Body of pancreas (tissue), 4 donors: ENCODE results near the gene SLC39A3. TPM values are rescaled to one million over a fixed set of nuclear protein-coding genes. Genes with fewer than 3 reads are reported as not detected.
A peak's percentile ranks its signal among the peaks of the same experiment; 100 is the strongest.

Experiments
- ATAC-seq: fragments of 150-250 bp; one replicate; pipeline ENCODE4 v1.9.1; 2016
- DNase-seq, 4 donors: peaks; one replicate each; pipeline ENCODE4 v3.0.0-alpha.2; 2019
- H3K27ac ChIP-seq, 4 donors: fragments of 200-600 bp; sonication (generic); 1 replicate in 3 of 4; 2 replicates in 1 of 4; pipeline versions ENCODE4 v1.5.1 to v1.6.1; 2016 to 2019; ENCODE audit warnings: mild to moderate bottlenecking in 1 of 4, mixed read lengths in 1 of 4, moderate library complexity in 1 of 4
- H3K27me3 ChIP-seq, 2 donors: fragments of 200-600 bp; sonication (generic); one replicate each; pipeline ENCODE4 v1.6.0; 2016; ENCODE audit warnings: mild to moderate bottlenecking in 1 of 2
- H3K36me3 ChIP-seq, 2 donors: fragments of 200-600 bp; sonication (generic); replicated peaks in 1 of 2; 2 replicates each; pipeline ENCODE4 v1.5.1; 2016; ENCODE audit warnings: low read depth in 2 of 2; ENCODE audit not compliant: insufficient read depth in 1 of 2
- H3K4me1 ChIP-seq: fragments of 200-600 bp; sonication (generic); one replicate; pipeline ENCODE4 v1.6.0; 2016
- H3K4me3 ChIP-seq, 2 donors: fragments of 200-600 bp; sonication (generic); 1 replicate in 1 of 2; 2 replicates in 1 of 2; pipeline ENCODE4 v1.5.1; 2016 to 2019
- H3K9me3 ChIP-seq, 3 donors: fragments of 200-600 bp; sonication (generic); 1 replicate in 2 of 3; 2 replicates in 1 of 3; pipeline ENCODE4 v1.5.1; 2016
- POLR2A ChIP-seq, 3 donors: fragments of 450-650 bp; IDR thresholded peaks; one replicate each; pipeline ENCODE4 v1.6.1; 2016; ENCODE audit warnings: antibody characterized with exemption in 3 of 3, mild to moderate bottlenecking in 2 of 3
- WGBS, 2 donors: methylation state at CpG; one replicate each; pipeline ENCODE4 v1.1.5; 2017; 5-methylcytosine and 5-hydroxymethylcytosine counted together
- intact Hi-C: fragments of 100-400 bp; cut with DNase I; formaldehyde crosslinking; loops from one replicate; pipeline ENCODE4 v1.15.1; 2023
- total RNA-seq, 2 donors: library from RNA; depleted of rRNA; stranded (reverse); fragments of >200 nt; gene quantifications; one replicate each; pipeline ENCODE4 v1.1.0, GENCODE V29; 2016
- TF ChIP-seq, protein P1 (sequence below), 7 experiments: fragments of 450-650 bp in 4 of 7; fragments of 200-600 bp in 3 of 7; sonication (generic) in 3 of 7; IDR thresholded peaks; one replicate each; pipeline ENCODE4 v1.5.1; 2016 to 2019; ENCODE audit warnings: antibody characterized with exemption in 7 of 7

The SLC39A3 gene
- total RNA-seq, 2 donors from 2014 or later, result 36.1 to 48.8 TPM

DNA sequence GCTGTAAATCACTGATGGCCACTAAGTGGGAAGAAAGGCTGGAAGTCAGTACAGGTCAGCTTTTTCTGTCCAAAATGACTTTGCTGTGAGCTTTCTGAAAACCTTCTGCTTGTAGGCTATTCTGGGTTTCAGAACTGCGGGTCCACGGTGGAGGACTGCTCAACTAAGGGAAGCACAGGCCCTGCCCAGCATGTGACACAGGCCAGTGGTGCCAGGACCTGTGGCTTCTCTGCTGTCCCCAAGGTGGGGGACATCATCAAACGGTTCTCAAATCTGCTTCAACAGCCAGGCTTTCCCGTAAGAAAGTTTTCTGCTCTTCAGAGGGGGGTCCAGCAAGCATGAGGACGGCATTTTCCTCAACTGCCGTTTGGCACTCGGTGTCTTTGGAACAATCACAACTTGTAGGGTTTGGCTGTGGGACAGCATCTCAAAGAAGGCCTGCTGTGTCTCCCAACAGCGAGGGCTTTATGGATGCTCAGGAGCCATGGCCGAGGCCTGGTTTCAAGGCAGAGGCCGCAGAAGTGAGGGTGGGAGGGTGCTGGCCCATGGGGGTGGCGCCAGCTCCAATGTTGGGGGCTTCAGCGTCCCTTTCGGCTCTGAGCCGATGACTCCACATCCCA lies 39.4 kb upstream of the SLC39A3 start:
- Histone ChIP-seq H3K36me3 (no peaks in the 10 kb centered on the region), H3K9me3 (no peaks in the 10 kb centered on the region), H3K4me1 (peaks cover 31% of the 10 kb centered on the region), H3K27ac (no peak overlapping the region), H3K27me3 (no peaks in the 10 kb centered on the region), H3K4me3 (no peak overlapping the region)
- no peak for ATAC-seq
- no peak for TF ChIP-seq POLR2A (IDR thresholded peaks at IDR 0.05)
- TF ChIP-seq, protein P1, sequence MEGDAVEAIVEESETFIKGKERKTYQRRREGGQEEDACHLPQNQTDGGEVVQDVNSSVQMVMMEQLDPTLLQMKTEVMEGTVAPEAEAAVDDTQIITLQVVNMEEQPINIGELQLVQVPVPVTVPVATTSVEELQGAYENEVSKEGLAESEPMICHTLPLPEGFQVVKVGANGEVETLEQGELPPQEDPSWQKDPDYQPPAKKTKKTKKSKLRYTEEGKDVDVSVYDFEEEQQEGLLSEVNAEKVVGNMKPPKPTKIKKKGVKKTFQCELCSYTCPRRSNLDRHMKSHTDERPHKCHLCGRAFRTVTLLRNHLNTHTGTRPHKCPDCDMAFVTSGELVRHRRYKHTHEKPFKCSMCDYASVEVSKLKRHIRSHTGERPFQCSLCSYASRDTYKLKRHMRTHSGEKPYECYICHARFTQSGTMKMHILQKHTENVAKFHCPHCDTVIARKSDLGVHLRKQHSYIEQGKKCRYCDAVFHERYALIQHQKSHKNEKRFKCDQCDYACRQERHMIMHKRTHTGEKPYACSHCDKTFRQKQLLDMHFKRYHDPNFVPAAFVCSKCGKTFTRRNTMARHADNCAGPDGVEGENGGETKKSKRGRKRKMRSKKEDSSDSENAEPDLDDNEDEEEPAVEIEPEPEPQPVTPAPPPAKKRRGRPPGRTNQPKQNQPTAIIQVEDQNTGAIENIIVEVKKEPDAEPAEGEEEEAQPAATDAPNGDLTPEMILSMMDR (IDR thresholded peaks at IDR 0.05), result no peak
- intact Hi-C loops, result no loop called here
- 69 to 77% methylated on average over 12 to 14 of the region's 14 CpGs for WGBS, 2 donors
- no peak for DNase-seq

DNA sequence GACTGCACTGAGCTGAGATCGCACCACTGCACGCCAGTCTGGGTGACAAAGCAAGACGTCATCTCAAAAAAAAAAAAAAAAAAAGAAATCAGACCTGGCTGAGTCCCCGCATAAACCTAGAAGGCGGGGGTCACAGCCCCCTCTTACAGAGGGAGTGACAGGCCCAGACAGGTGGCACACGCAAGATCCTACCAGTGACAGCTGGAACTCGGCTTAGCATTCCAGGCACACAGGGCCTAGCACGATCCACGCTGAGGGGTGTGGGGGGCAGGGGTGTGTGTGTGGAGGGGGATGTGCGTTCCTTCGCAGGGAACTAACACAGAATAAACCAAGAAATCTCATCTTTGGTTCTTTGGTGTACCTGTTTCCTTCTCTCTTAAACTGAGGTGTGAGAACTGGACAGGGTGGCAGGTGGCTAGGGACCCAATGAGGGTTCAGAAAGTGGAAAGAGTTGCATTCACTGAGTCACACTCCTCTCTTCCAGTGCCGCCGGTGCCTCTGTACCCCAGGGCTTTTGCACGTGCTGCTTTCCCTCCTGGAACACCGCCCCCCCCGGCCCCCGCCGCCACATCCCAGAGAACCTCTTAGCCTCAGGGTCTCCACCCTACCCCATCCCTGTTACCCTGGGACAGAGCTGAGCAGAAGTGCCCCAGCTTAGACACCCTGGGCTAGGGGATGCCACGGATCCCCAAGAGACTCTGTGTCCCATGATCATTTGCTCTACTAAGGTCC lies 38.3 kb upstream of the SLC39A3 start:
- Histone ChIP-seq H3K27me3 (no peaks in the 10 kb centered on the region), H3K36me3 (no peaks in the 10 kb centered on the region), H3K4me3 (no peak overlapping the region), H3K4me1 (peaks cover 23% of the 10 kb centered on the region), H3K27ac (no peak overlapping the region), H3K9me3 (no peaks in the 10 kb centered on the region)
- DNase-seq (no peak), ATAC-seq (no peak)
- intact Hi-C loops, result no loop called here
- WGBS, 2 donors, result 87 to 96% methylated on average over 13 to 19 of the region's 19 CpGs
- no peak for TF ChIP-seq POLR2A (IDR thresholded peaks at IDR 0.05)
- TF ChIP-seq, protein P1 (IDR thresholded peaks at IDR 0.05), result no peak

DNA sequence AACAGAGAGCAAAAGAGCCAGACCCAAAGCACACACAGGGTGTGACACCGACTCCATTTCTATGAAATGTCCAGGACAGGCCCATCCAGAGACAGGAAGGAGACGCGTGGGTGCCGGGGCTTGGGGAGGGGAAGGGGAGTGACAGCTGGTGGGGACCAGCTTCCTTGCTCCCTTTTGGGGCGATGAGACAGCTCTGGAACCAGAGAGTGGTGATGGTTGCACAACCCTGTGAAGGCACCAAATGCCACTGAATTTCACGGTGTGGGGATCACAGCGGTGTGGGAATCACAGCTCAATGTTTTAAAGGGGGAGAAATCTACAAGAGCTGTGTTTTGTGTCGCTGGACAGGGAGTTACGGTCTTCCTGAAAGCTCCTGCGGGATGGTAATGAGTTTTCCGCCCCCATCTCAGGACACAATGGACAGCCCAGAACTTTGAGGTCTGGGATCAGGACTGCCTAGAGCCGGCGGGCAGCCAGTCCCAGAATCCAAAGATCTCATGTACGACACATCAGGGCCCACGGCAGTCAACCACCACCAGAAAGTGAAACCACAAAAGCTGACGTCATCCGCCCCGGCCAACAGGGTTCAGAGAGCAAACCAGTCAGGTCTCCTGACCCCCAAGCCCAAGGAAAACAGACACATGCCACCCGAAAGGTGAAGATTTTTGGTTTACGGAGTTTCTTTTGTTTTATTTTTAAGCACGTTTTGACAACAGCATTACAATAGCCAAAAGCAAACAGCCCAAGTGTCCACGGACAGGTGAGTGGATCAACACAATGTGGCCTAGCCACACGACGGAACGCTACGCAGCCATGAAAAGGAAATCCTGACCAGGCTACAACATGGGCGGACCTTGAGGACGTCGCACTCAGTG lies 36.0 kb upstream of the SLC39A3 start:
- 74 to 86% methylated on average over 28 to 29 of the region's 29 CpGs for WGBS, 2 donors
- no peak overlapping the region for H3K4me3 ChIP-seq
- TF ChIP-seq POLR2A (IDR thresholded peaks at IDR 0.05), result no peak
- TF ChIP-seq, protein P1 (IDR thresholded peaks at IDR 0.05), result no peak
- no peaks in the 10 kb centered on the region for H3K9me3 ChIP-seq
- intact Hi-C loops, result no loop called here
- DNase-seq (peak in 3 of 4 donors; percentile 30 to 54 (median 40)), ATAC-seq (peak; percentile 19)
- peak overlapping the region in 2 of 4 donors; percentile 24 to 66 for H3K27ac ChIP-seq
- no peaks in the 10 kb centered on the region for H3K36me3 ChIP-seq
- peaks cover 4% of the 10 kb centered on the region for H3K4me1 ChIP-seq
- no peaks in the 10 kb centered on the region for H3K27me3 ChIP-seq

DNA sequence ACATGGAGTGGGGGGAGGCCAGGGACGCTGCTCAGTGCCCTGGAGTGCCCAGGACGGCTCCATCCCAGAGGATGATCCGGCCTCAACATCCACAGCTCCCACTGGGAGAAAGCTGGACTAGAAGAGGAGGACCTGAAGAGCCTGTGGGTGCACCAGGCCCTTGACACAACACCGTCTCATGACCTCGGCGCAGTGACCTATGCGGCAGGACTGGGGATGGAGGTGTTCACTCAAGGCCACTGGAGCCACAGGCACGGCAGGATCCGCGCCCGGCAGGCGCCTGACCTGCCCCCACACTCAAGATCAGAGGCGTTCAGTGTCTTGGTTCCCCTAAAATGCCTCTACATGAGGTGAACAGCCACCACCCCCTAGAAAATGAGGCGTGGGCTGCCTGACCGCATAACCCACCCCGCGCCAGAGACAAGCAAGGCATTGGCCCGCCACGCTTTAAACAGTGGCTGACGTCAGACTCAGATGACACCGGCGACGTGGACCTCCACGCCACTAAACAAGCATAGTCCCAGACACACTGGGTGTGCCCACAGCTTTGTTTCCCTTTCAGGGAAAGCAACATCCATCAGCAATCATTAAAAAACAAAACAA lies 35.2 kb upstream of the SLC39A3 start:
- 81 to 92% methylated on average over 13 to 24 of the region's 24 CpGs for WGBS, 2 donors
- Histone ChIP-seq H3K36me3 (no peaks in the 10 kb centered on the region), H3K4me3 (no peak overlapping the region), H3K27ac (peak overlapping the region in 2 of 4 donors; percentile 24 to 66), H3K9me3 (no peaks in the 10 kb centered on the region), H3K27me3 (no peaks in the 10 kb centered on the region), H3K4me1 (peaks cover 6% of the 10 kb centered on the region)
- TF ChIP-seq, protein P1 (IDR thresholded peaks at IDR 0.05), result no peak
- no peak for TF ChIP-seq POLR2A (IDR thresholded peaks at IDR 0.05)
- DNase-seq, result no peak
- ATAC-seq, result no peak
- intact Hi-C loops, result no loop called here
